Measurements from ENCODE around the gene CPED1.

DNA sequence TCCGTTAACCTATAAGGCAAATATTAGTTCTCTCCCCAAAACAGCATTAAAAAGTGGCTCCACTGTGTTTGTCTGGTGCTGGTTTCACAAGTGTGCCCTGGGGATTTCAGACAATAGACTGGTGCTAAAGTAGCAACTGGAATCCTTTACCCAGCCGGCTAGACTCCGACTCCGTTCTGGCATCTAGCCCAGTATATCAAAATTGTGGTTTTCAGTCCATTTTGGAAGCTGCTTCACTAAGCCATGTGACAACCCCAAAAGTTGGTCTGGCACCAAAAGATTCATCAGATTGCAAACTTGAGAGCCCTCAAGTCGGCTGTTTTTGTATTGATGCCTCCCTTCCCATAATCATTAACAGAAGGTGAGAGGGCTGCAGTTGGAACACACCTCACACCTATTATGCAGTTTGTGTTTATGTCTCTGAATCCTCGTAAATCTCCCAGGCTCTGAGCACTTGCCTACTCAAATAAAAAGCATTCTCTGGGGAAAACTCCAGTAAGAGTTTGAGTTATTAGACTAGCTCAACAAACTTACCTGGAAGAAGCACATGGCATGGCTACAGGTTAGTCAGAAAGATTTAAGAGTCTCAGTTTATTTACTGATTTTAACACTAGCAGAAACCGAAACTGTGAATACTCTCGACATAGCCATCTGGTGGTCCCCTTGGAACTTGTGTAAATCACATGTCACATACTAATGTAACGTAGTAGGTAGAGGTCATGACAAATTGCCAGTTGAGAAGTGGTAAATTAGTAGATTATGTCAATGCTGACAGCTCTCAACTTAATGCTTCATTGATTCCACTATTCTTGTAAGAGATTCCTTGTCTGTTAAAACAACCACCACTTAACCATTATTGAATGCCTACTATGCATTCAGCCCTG lies 325.5 kb downstream of the CPED1 start:
- TF ChIP-seq, protein P1, sequence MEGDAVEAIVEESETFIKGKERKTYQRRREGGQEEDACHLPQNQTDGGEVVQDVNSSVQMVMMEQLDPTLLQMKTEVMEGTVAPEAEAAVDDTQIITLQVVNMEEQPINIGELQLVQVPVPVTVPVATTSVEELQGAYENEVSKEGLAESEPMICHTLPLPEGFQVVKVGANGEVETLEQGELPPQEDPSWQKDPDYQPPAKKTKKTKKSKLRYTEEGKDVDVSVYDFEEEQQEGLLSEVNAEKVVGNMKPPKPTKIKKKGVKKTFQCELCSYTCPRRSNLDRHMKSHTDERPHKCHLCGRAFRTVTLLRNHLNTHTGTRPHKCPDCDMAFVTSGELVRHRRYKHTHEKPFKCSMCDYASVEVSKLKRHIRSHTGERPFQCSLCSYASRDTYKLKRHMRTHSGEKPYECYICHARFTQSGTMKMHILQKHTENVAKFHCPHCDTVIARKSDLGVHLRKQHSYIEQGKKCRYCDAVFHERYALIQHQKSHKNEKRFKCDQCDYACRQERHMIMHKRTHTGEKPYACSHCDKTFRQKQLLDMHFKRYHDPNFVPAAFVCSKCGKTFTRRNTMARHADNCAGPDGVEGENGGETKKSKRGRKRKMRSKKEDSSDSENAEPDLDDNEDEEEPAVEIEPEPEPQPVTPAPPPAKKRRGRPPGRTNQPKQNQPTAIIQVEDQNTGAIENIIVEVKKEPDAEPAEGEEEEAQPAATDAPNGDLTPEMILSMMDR (IDR thresholded peaks at IDR 0.05) = no peak
- TF ChIP-seq POLR2A (IDR thresholded peaks at IDR 0.05) = no peak

Data from testis (tissue), 2 donors.